M059J (cell line): Measurements from ENCODE around the gene LTV1. TPM values are rescaled to one million over a fixed set of nuclear protein-coding genes. Genes with fewer than 3 reads are reported as not detected.
"Not testable (repeated sequence)": the region's sequence is repeated elsewhere in the genome, so short reads cannot be mapped to it uniquely, and the experiment has no call there.

ENCODE experiments used
- DNase-seq: peaks from one replicate; pipeline ENCODE4 v3.0.0-alpha.2; 2012; ENCODE audit warnings: low read depth
- total RNA-seq: library from RNA; depleted of rRNA; stranded (reverse); fragments of >200 nt; shearing (Covaris generic); gene quantifications from 2 replicates; pipeline ENCODE4 v1.2.3, GENCODE V29; 2014

LTV1 gene
- total RNA-seq, 1 experiment from 2014 or later: 31.0 TPM

DNA sequence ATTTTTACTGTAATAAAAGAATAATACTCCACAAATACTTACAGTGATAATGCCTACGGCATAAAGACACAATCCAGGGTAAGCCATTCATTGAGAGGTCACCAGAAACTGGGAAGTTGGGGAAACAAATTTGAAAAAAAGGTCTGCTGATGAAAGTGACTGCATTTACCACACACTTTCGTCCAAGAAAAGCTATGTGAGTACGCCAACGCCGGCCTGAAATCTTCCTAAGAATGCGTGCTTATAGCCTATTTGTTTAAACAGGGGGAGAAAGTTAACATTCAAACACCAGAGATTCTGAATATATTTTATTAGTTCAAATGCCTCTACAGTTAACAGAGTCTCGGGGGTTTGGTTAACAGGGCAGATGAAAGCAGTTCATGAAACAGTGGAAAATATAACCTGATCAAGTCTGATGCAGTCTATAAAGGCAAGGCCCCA is 657 bp upstream of the LTV1 start:
- DNase-seq: no peak

DNA sequence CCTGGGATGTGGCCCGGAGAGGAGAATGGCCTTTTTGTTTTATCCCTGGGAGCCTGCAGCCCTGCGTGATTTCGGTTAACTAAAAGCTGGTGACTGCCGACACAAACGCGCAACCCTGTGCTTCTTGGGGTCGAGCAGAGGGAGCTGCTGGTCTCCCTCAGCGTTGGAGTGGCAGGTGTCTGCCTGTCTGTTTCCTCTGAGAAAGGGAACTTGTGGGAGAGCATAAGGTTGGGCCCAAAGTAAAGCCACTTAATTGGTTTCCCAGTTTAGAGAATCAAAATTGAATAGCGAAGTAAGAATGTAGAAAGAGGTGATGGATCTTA is 500 bp downstream of the LTV1 start:
- DNase-seq: no peak

DNA sequence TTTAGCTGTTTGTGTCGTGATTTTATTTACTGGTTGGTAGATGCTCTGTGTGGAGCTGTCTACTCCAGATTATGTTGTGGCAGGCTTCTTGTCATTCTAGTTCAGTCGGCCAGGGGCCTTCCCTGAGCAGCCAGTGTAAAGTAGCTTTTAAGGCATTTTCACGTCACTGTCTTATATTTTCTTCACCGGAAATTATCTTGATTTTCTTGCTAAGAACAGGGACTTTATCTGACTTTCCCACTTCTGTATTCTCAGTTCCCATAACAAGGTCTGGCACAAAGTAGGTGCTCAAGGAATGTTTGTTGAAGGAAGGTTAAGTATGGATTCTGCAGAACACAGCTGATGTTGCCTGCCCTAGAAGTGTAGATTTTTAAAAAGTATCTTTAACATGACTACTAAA is 868 bp downstream of the LTV1 start:
- no peak for DNase-seq

DNA sequence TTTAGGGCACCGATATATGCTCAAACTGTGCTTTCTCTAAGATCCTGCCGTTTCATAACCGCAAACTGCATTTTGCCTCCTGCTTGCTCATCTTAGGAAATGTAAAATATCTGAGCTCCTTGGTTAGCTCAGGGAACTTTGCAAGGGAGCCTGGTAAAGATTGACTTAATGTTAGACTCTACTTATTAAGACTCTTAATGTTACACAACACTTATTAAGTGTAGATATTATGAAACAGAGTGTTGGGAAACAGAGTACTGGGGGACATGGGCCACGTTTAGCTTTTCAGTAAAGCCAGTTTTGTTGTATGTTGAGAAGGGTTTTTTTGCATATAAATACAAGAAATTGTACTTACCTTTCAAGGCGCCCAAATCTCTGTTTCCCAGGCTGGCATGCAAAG is 1.9 kb downstream of the LTV1 start:
- DNase-seq: no peak

DNA sequence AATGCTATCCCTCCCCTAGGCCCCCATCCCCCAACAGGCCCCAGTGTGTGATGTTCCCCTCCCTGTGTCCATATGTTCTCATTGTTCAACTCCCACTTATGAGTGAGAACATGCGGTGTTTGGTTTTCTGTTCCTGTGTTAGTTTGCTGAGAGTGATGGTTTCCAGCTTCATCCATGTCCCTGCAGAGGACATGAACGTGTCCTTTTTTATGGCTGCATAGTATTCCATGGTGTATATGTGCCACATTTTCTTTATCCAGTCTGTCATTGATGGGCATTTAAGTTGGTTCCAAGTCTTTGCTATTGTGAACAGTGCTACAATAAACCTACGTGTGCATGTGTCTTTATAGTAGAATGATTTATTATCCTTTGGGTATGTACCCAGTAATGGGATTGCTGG is 8.6 kb downstream of the LTV1 start:
- not testable (repeated sequence) for DNase-seq

DNA sequence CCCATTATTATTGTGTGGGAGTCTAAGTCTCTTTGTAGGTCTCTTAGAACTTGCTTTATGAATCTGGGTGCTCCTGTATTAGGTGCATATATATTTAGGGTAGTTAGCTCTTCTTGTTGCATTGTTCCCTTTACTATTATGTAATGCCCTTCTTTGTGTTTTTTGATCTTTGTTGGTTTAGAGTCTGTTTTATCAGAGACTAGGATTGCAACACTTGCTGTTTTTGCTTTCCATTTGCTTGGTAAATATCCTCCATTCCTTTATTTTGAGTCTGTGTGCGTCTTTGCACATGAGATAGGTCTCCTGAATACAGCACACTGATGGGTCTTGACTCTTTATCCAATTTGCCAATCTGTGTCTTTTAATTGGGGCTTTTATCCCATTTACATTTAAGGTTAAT is 11.9 kb downstream of the LTV1 start:
- DNase-seq: not testable (repeated sequence)

DNA sequence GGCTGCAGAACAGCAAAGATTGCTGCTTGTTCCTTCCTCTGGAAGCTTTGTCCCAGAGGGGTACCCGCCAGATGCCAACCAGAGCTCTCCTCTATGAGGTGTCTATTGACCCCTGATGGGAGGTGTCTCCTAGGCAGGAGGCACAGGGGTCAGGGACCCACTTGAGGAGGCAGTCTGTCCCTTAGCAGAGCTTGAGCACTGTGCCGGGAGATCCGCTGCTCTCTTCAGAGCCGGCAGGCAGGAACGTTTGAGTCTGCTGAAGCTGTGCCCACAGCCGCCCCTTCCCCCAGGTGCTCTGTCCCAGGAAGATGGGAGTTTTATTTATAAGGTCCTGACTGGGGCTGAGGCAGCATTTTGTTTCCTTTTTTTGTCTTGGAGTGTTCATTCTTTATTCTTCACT is 13.6 kb downstream of the LTV1 start:
- not testable (repeated sequence) for DNase-seq

DNA sequence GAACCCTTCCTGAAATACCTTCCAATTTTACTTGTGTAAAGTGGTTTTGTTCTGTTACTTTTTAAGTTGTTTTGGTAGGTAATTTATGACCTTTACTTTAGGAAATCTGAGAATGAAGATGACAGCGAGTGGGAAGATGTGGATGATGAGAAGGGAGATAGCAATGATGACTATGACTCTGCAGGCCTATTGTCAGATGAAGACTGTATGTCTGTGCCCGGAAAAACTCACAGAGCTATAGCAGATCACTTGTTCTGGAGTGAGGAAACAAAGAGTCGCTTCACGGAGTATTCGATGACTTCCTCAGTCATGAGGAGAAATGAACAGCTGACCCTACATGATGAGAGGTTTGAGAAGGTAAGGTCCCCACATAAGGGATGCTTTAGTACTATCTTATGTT is 14.5 kb downstream of the LTV1 start:
- no peak for DNase-seq

DNA sequence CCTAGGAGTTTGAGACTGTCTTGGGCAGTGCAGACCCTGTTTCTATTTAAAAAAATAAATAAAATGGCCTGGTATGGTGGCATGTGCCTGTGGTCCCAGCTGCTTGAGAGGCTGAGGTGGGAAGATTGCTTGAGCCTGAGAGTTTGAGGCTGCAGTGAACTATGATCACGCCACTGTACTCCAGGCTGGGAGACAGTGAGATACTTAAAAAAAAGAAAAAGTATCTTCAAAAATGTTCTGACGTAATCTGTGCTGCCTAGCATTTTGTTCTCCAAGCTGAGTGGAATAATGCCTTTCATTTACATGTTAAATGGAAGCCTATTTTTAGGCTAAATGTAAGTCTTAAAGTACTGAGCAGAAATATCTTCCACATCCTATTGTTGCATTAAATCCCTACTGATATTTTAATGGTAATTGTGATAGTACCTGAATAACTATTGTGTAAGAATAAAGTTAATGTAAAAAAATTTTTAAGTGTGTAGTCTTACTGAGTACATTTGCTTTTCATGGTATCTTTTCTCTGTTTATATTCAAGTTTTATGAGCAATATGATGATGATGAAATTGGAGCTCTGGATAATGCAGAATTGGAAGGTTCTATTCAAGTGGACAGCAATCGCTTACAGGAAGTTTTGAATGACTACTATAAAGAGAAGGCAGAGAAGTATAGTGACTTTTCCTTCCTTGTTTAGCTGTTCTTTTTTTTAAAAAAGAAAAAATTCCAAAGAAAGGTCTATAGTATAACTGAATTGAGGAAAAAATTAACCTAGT is 16.9 kb downstream of the LTV1 start:
- no peak for DNase-seq

DNA sequence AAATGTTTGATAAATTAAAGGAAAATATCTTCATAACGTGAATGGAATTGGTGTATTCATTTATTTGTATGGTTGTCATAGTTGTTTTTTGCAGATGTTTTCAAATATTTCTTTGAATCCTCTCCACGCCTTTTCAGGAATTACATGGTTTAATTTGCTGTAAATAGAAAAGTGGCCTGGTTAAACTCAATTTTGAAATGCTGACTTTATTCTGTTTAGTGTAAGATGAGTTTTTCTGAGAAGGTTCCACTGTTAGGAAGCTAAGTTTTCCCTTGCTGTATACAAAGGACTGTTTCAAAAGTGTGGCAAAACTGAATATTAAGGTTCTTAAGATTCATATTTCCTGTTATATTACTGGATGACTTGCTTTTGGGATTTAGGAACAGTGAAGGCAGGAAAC is 20.6 kb downstream of the LTV1 start:
- no peak for DNase-seq

DNA sequence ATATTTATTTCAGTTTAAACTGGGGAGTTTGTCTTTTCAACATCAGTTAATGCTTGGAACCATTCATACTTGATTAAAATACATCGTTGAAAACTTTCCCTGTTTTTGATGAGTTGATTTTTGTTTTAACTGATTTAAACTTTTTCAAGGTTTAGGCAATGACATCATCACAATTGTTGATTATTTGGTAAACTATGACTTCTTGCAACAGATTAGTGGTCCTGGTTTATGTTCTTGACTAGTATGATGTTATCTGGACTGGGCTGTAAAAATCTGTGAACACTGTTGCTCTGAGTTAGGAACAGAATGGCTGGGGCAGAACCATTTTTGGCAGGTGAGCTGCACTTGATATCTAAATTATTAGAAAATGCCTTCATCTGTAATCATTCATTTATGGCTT is 21.1 kb downstream of the LTV1 start, which contains the start of gene ZC2HC1B:
Gene ZC2HC1B (plus strand): TSS at position 241 of the 400 bp plus-strand sequence. CDS start 66 bp downstream, at position 307.
- DNase-seq: no peak

DNA sequence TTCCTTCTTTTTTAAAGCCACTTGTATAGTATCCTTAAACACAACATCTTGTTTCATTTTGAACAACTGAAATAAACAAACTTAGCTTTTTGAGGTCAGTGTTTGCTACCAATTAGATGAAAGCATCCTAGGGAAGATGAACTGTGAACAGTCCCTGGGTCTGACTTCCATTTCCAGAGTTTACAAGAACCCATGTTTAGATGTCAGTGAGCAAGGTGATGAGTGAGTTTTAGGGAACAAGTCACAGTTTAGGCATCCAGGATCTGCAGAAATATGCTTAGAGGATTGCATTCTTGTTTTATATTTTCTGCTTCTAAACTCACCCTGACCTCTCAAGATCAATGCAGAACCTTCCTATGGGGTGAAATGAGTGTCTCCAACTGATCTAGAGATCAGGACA is 24.1 kb downstream of the LTV1 start:
- DNase-seq: no peak

DNA sequence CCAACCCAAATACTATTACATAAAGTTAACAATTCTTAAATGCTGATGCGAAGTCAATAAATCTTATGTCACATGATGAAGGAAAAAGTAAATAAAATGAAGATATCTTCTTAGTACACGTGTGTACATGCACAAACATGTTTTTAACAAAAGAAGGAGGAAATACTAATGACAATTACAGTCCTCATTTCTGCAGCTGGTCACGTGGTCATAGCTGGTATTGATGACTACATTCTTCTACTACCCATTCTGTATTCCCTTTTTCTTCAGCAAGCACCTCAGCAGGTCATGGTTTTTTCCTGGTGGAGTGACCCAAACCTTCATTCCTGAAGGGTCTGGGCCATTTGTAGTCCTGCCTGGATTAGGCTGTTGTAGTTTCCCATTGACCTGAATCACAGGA is 25.7 kb downstream of the LTV1 start:
- DNase-seq: not testable (repeated sequence)

DNA sequence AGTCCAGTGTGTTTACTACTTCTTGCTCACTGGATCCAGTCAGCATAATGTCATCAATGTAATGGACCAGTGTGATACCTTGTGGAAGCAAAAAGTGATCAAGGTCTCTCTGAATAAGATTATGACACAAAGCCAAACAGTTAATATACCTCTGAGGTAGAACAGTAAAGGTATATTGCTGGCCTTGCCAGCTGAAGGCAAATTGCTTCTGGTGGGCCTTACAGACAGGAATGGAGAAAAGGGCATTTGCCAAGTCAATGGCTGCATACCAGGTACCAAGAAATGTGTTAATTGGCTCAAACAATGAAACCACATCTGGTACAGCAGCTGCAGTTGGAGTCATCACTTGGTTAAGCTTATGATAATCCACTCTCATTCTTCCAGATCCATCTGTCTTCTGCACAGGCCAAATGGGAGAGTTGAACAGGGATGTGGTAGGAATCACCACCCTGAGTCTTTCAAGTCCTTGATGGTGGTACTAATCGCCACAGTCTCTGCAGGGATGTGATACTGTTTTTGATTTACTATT is 28.1 kb downstream of the LTV1 start:
- DNase-seq: not testable (repeated sequence)

DNA sequence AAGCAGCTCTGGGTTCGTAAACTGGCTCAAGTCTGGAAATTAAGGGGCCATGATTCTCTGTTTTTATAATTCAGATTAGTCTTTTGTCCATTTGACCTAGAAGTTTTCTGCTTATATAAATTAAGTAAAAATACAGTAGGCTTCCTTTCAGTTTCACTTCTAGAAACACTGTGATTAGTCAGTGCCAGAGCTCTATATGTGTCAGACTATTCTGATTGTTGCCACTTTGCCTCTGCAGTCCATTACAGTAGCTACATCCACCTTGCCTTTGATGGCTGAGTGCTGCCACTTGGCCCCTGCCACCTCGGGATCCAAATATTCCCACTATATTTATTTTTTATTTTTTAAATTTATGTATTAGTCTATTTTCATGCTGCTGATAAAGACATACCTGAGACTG is 29.1 kb downstream of the LTV1 start:
- DNase-seq: peak; percentile 35

DNA sequence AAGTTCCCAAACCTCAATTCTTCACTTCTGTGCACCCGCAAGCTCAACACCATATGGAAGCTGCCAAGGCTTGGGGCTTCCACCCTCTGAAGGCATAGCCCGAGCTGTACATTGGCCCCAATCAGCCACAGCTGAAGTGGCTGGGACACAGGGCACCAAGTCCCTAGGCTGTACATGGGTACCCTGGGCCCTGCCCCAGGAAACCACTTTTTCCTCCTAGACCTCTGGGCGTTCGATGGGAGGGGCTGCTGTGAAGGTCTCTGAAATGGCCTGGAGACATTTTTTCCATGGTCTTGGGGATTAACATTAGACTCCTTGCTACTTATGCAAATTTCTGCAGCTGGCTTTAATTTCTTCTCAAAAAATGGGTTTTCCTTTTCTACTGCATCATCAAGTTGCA is 30.5 kb downstream of the LTV1 start:
- DNase-seq: not testable (repeated sequence)

DNA sequence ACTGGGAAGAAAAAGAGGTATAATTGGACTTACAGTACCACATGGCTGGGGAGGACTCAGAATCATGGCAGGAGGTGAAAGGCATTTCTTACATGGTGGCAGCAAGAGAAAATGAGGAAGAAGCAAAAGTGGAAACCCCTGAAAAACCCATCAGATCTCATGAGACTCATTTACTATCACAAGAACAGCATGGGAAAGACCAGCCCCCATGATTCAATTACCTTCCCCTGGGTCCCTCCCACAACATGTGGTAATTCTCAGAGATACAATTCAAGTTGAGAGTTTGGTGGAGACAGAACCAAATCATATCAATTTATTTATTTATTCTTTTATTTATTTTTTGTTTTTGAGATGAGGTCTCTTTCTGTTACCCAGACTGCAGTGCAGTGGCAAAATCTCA is 31.4 kb downstream of the LTV1 start:
- not testable (repeated sequence) for DNase-seq

DNA sequence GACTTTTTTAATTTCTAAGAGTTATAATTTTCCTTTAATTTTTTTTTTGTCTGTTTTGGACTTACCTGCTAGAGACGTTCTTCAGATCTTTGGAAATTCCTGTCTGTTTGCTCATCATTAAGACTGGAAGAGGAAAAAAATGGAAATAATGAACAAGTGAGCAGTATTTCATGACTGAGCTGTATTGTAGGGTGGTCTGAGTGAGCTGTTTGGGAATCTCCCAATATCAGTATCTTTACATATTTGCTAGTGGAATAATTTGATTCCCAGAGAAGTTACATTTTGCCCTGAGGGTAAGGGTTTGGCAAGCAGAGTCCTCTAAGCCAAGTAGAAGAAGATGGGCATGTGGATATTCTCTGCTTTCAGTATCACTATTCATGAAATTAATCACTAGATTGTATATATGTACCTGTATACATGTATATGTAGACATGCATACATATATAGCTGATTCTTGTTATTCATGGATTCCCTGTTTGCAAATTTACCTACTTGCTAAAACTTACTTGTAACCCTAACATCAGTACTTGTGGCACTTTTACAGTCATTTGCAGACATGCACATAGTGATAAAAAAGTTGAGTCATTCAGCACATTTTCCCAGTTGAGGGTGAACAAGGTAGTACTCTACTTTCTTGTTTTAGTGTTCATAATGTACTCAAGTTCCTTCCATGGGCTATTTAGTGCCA is 34.6 kb downstream of the LTV1 start:
- DNase-seq: peak; percentile 28

DNA sequence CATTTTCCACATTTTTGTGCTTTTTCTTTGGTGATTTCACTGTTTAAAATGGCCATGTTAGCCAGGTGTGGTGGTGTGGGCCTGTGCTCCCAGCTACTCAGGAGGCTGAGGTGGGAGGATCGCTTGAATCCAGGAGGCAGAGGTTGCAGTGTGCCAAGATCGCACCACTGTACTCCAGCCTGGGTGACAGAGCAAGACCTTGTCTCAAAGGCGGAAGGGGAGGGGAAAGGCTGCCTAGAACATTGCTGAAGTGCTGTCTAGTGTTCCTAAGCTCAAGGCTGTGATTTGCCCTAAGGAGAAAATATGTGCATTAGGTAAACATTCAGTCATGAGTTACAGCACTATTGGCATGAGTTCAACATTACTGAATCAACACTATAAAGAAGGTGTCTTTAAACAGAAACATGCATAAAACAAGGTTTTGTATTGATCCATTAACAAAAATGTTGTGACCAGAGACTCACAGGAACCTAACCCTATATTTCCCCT is 35.2 kb downstream of the LTV1 start:
- peak; percentile 55 for DNase-seq

DNA sequence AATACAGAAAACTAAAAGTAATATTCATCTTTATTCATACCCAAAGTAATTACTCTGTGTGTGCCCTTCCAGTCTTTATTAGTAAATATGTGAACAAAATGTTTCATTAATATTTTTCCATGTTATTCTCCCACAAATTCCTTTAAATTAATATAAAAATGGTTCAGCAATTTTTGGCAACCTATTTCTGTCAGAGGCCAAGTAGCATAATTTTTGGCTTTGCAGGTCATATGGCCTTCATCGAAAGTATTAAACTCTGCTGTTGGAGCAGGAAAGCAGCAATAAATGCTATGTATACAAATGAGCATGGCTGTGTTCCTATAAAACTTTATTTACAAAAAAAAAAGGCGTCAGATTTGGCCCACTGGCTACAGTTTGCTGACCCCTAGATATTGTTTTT is 37.3 kb downstream of the LTV1 start:
- no peak for DNase-seq

DNA sequence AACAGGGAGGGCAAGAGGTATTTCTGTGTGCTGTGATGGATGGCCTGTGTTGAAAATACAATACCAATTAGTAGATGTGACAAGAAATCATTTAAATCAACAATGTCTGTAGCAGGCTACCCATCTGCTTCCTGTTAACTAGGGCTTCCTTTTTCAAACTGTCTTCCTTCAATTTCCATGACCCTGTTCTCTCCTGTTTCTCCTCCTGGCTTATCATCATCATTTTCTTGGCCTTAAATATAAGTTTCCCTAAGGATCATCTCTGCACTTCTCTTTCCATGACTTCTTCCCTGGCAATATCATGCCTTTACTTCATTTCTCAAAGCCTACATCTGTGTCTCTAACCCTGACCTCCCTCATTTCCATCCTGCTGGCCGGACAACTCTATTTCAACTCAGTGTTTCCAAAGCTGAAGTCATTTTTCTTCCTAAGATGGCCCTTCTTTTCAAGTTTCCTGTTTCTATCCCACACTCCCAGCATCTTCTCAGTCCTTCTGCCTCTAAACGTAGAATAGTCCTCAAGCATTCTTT is 39.3 kb downstream of the LTV1 start:
- DNase-seq: no peak

DNA sequence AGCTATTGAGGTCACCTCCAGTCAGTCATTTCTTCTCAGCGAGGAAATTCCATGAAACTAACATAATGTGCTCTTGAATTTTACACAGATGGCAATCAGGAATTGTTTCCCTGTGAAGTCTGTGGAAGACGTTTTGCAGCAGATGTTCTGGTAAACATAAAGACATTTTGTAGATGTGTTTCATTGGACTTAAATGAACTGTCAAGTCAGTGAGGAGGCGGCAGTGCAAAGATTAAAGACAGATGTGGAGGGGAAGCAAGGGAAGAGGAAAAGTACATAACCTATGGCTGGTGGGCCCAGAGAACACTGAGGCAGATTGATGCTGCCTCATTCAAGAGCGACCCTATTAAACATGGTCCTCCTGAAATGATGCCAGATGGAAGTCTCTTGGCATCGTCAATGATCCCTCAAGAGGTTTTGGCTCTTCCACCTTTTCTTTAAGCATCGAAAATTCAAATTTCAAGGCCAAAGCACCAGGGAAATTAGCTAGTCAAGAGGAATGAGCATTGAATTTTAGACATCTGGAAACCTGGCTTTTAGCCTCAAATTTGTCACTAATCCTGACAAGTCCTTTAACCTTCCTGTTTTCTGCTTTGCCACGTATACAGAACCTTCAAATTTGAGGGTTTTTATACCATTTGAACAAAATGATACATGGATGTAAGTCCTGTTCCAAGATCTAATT is 41.2 kb downstream of the LTV1 start:
- DNase-seq: no peak
